ENCODE measurements around the gene METTL3.
"Not testable (repeated sequence)": the region's sequence is repeated elsewhere in the genome, so short reads cannot be mapped to it uniquely, and the experiment has no call there.

The METTL3 gene

DNA sequence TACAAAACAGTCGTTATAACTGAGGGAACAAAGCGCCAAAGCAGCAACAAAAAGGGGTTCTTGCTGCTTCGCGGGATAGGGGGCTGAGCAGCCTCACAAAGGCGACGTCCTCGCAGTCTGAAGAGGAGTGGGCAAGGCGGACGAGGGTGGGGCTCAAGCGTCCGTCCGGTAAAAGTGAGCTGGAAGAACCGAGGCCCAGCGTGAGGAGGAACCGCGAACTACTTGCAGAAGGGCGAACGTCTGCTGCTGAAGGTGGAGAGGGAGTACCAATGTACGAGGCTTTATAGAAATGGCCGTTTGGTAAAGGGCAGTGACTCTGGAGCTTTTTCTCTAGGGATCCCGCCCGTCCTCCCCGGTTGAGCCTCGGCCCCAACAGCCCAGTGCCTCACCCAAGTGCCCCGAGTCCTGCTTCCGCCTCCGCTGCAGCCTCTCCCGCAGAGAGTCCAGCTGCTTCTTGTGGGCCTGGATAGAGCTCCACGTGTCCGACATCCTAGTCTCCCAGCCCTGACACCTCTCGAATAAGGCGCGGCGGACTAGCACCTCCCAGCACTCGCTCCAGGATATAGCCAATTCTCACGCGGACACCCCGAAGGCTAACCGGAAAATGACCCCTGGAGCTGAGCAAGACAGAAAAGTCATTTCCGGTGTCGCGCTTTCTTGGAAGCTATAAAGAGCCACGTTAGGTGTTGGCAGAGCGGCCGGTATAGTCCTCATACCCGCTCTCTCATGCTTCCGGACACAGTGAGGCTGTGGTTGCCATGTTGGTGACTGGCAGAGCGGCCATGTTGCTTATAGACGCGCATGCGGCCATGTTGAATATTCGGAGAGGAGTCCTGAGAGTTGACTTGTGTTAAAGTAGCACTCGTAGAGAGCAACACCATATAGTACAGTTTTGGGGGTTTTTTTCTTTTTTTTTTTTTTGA, at the start of gene METTL3:
METTL3 (minus strand) TSS at position 606 of the 923 bp plus-strand sequence; CDS start at position 489, 117 bp downstream.
- DNase-seq, result peak; percentile 96

DNA sequence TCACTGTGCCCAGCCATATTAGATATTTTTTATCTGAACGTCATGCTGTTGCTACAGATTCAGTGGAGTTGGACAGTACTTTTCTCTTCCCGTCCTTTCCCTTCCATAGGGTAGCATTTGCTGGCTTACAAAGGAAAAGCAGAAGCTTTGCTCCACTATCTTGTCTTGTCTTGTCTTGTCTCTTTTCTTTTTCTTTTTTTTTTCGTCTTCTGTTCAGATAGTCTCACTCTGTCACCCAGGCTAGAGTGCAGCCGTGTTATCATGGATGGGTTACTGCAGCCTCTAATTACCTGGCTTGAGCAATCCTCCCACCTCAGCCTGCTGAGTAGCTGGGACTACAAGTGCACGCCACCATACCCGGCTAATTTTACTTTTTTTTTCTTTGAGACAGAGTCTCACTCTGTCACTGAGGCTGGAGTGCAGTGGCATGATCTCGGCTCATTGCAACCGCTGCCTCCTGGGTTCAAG, 47.6 kb upstream of the METTL3 start:
- no peak for DNase-seq

- peak; percentile 83 for DNase-seq
Observed at GRCh38 chr14:21557084-21557901, 46.2 kb upstream of the METTL3 start.

GRCh38 chr14:21556378-21557083, 45.4 kb upstream of the METTL3 start:
- no peak for DNase-seq

GRCh38 chr14:21553266-21553665, 42.1 kb upstream of the METTL3 start:
- DNase-seq, result no peak

GRCh38 chr14:21544588-21544987, 33.4 kb upstream of the METTL3 start:
- DNase-seq, result not testable (repeated sequence)

DNA sequence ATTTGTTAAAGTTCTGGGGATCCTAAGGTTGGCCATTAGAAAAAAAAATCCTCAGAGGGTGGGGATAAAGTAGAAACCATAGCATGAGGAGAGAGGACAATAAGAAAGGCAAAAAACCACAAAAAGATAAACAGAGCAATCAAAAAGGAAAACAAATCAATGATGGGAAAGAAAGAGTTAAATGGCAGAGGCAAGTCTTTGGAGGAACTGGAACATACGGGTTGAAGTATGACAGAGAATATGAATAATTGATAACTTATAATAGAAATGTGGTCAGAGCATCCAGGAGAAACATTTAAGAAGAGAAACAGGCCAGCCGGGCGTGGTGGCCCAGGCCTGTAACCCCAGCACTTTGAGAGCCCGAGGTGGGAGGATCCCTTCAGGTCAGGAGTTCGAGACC, 32.8 kb upstream of the METTL3 start:
- DNase-seq, result no peak

DNA sequence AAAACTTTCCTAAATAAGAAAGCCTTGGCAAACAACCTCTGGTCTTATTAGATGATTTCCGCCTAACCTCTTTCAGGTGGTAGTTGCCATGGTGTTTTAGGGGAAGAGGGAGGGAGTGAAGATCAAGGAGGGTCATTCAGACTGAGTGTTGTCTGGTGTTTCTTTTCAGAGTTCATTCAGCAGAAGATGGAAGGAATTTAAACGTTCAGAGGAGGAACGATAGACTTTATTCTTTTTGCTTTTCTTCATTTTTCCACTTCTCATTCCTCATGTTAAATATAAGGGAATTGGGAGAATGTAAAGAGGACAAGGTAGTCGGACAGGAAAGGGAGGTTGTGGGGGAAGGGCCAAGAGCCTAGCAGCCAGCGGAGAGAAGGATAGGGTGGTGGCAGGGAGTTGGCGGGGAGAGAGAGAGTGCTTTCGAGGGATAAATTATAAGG, 32.4 kb upstream of the METTL3 start:
- DNase-seq, result peak; percentile 57

DNA sequence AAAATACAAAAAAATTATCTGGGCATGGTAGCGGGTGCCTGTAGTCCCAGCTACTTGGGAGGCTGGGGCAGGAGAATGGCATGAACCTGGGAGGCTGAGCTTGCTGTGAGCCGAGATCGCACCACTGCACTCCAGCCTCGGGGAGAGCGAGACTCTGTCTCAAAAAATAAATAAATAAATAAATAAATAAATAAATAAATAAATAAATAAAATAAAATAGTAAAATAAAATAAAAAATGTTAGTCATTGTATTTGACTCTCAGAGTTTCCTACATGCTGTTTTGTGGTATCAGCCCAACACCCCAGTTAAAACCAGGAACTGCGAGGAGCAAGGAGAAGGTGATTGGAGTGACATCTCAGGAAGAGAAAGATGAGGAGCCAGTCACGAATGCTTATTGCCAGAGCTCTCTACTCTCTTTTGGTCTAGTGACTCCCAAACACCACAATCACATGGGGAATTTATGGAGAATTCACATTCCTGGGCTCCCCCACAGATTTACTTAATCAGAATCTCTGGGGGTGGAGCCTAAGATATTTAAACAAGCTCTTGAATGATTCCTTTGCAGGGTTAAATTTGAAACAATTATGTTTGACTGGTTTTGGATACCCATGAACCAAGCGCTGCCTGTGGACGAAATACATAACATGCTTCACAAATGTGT, 30.4 kb upstream of the METTL3 start:
- no peak for DNase-seq

DNA sequence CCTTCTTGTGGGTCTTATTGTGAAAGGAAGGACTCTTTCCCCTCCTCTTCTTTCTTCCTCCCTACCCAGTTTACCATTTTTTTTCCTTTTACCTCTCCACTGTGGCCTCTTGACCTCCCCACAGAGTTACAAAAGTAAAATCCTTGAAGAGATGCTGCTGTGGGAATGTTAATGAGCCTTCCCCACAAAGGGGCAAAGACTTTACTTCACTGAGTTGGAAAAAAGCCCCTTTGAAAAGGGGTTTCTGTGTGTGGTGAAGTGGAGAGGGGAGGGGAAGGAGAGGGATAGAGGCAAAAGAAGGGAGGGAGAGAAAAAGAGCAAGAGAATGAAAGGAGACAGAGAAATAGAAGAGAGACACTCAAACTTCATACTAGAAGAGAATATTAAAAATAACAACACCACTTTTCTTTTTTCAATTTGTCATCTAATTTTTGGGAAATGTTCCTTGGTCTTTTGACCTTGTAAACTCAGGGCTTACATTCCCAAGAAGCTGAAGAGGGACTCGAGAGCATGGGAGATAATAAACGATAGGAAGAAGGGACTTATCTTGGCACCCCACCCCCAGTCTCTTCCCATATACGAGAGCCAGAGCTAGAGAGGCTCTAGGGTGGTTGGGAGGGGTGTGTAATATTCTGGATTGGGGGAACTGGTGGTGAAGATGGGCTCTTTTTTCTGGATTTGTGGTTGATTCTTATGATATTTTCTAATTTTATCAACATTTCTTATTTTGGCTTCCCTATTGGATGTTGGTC, 28.2 kb upstream of the METTL3 start:
- no peak for DNase-seq

GRCh38 chr14:21537090-21537424, 25.9 kb upstream of the METTL3 start:
- no peak for DNase-seq

DNA sequence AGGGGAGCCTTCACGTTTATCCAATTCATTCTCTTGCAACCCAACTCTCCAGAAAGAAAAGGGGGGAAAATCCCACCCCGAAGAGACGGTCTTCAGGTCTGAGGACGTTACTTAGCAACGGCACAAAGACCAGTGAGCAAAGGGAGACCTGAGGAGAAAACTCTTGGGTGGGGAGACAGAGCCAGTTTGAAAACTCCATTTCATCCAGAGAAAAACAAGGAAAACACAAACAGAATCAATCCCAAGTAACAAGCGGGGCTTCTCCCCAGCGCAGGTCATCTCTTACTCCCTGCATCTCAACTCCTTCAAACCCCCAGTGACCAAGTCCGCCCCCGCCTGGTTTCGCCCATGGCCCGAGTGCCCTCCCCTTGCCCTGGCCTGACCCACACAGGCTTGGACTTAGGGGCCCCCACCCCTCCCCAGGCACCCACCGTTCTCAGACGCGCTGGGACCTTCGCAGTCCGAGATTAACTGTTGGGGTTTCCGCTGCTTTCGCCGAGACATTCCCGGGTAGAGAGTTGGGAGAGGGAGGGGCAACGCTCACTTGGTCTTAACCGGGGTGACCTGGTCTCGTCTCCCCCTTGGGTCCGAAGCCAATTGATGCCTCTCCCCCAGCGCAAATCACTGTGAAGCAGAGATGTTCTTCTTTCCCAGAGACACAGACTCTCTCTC, 25.4 kb upstream of the METTL3 start:
- no peak for DNase-seq

GRCh38 chr14:21535545-21536417, 24.6 kb upstream of the METTL3 start:
- no peak for DNase-seq

GRCh38 chr14:21534576-21534975, 23.4 kb upstream of the METTL3 start:
- no peak for DNase-seq

DNA sequence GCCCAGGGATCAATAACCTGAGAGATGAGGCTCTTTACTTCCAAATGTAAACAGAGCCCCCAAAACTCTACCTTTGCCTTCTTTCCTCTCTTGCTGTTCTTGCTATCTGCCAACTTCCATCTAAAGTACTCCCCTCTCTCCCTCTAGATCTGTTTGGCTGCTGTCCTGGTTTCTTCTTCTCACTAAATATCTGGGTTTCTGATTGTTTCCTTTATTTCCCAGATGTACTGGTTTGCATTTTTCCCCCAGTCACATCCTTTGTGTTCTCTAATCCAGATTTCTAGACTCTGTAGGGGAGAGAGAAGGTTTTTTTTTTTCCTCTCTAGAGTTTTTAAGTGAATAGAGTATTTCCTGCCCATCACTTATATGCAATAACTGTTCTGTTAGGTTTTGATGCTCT, 22.2 kb upstream of the METTL3 start:
- DNase-seq, result no peak

DNA sequence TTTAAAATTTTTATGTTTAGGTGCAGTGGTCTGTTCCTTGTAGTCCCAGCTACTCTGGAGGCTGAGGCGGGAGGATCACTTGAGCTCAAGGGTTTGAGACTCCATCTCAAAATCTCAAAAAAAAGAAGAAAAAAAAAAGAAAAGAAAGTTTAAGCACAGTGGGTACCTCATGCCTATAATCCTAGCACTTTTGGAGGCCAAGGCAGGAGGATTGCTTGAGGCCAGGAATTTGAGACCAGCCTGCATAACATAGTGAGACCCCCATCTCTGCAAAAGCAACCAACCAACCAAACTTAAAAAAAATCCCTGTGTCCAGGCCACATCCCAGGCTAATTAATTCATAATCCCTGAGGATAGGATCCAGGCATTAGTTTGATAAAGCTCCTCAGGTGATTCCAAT, 18.4 kb upstream of the METTL3 start:
- DNase-seq, result no peak

- no peak for DNase-seq
Observed at GRCh38 chr14:21528381-21529348, 17.5 kb upstream of the METTL3 start.

DNA sequence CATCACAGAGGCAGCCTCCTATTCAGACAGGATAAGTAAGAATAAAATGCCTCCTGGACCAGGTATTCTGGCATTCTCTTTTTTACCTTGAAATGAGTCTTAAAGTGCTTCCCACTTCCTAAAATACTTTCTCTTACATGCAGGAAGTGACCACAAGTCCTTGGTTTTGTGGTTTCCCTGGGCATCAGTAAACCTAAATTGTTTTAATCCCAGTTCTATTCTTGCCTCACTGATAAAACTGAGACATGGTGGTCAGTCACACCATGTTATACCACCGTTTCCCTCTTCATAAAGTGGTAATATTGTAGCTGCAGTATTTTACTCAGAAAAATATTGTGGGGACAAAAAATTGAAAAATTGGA, 16.2 kb upstream of the METTL3 start:
- no peak for DNase-seq
